WERI-Rb-1 (cell line): ENCODE measurements around the gene TMC8.

ENCODE experiments used
- DNase-seq: peaks from one replicate; pipeline ENCODE4 v3.0.0-alpha.2; 2020
- H3K27ac ChIP-seq: fragments of 250-450 bp; sonication (Bioruptor Pico); 2 replicates; pipeline ENCODE4 v1.5.1; 2020; ENCODE audit warnings: mild to moderate bottlenecking, moderate library complexity
- H3K27me3 ChIP-seq: fragments of 250-450 bp; sonication (Bioruptor Pico); 2 replicates; pipeline ENCODE4 v1.5.1; 2021; ENCODE audit warnings: mild to moderate bottlenecking, low read depth, moderate library complexity; ENCODE audit not compliant: insufficient read depth, severe bottlenecking
- H3K36me3 ChIP-seq: fragments of 250-450 bp; sonication (Bioruptor Pico); 2 replicates; pipeline ENCODE4 v1.5.1; 2020; ENCODE audit warnings: mild to moderate bottlenecking, moderate library complexity
- H3K4me3 ChIP-seq: 2 replicates; pipeline ENCODE4 v1.5.1; 2011; ENCODE audit warnings: low read depth, mild to moderate bottlenecking, control low read depth, low read length
- H3K9me3 ChIP-seq: fragments of 250-450 bp; sonication (Bioruptor Pico); 2 replicates; pipeline ENCODE4 v1.5.1; 2021; ENCODE audit warnings: mild to moderate bottlenecking, moderate library complexity; ENCODE audit not compliant: severe bottlenecking
- TF ChIP-seq, protein P1 (sequence below): IDR thresholded peaks from 2 replicates; pipeline ENCODE4 v1.5.1; 2011; ENCODE audit warnings: low read depth, mild to moderate bottlenecking, control low read depth, inconsistent platforms, low read length

Gene TMC8

GRCh38 chr17:78154903-78155811 lies 24.6 kb downstream of the TMC8 start:
- H3K9me3 ChIP-seq = no peaks in the 10 kb centered on the region
- H3K4me3 ChIP-seq = no peak overlapping the region
- no peaks in the 10 kb centered on the region for H3K27me3 ChIP-seq
- H3K27ac ChIP-seq = no peak overlapping the region
- DNase-seq = no peak
- no peaks in the 10 kb centered on the region for H3K36me3 ChIP-seq
- TF ChIP-seq, protein P1, sequence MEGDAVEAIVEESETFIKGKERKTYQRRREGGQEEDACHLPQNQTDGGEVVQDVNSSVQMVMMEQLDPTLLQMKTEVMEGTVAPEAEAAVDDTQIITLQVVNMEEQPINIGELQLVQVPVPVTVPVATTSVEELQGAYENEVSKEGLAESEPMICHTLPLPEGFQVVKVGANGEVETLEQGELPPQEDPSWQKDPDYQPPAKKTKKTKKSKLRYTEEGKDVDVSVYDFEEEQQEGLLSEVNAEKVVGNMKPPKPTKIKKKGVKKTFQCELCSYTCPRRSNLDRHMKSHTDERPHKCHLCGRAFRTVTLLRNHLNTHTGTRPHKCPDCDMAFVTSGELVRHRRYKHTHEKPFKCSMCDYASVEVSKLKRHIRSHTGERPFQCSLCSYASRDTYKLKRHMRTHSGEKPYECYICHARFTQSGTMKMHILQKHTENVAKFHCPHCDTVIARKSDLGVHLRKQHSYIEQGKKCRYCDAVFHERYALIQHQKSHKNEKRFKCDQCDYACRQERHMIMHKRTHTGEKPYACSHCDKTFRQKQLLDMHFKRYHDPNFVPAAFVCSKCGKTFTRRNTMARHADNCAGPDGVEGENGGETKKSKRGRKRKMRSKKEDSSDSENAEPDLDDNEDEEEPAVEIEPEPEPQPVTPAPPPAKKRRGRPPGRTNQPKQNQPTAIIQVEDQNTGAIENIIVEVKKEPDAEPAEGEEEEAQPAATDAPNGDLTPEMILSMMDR = no peak

GRCh38 chr17:78159575-78160158 lies 29.1 kb downstream of the TMC8 start:
- Histone ChIP-seq H3K9me3 (no peaks in the 10 kb centered on the region), H3K4me3 (no peak overlapping the region), H3K27me3 (no peaks in the 10 kb centered on the region), H3K36me3 (no peaks in the 10 kb centered on the region), H3K27ac (no peak overlapping the region)
- TF ChIP-seq, protein P1 = no peak
- DNase-seq = no peak

DNA sequence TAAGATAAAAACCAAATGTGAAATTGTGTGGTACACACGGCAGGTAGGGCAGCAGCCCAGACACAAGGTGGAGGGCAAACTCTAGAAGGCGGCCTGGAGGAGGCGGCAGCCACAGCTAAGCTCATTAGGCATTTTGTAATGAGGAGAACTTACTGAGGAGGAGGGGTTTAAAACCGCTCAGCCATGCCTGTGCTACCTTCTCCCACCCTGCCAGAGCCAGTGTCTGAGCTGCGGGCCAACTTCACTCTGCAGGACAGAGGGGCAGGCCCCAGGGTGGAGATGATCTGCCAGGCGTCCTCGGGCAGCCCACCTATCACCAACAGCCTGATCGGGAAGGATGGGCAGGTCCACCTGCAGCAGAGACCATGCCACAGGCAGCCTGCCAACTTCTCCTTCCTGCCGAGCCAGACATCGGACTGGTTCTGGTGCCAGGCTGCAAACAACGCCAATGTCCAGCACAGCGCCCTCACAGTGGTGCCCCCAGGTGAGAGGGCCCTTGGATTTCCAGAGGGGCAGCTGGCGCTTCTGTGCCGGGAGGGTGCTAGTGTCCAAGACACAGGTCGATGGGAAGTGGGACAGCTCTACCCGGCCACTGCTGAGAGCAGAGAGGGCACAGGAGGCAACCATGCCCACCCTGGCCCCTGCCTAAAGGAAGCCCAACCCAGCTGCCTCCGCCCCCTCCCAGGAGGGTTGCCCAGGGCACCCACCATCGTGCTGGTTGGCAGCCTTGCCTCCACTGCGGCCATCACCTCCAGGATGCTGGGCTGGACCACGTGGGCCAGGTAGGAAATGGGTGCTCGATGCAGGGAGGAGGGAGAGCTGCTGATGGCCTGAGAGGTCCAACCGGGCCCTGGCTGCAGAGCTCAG lies 33.5 kb downstream of the TMC8 start:
- Histone ChIP-seq H3K4me3 (no peak overlapping the region), H3K36me3 (no peaks in the 10 kb centered on the region), H3K27ac (no peak overlapping the region), H3K27me3 (no peaks in the 10 kb centered on the region), H3K9me3 (no peaks in the 10 kb centered on the region)
- DNase-seq = no peak
- TF ChIP-seq, protein P1 = no peak

- Histone ChIP-seq H3K4me3 (no peak overlapping the region), H3K36me3 (no peaks in the 10 kb centered on the region), H3K27me3 (no peaks in the 10 kb centered on the region), H3K27ac (no peak overlapping the region), H3K9me3 (no peaks in the 10 kb centered on the region)
- no peak for DNase-seq
- TF ChIP-seq, protein P1 = no peak
These were observed 34.4 kb downstream of the TMC8 start for GRCh38 chr17:78164748-78165607.

- Histone ChIP-seq H3K27me3 (no peaks in the 10 kb centered on the region), H3K36me3 (peaks cover 9% of the 10 kb centered on the region), H3K9me3 (no peaks in the 10 kb centered on the region), H3K27ac (no peak overlapping the region), H3K4me3 (no peak overlapping the region)
- TF ChIP-seq, protein P1 = no peak
- DNase-seq = peak; percentile 52
These were observed 35.8 kb downstream of the TMC8 start for GRCh38 chr17:78166416-78166815.
